Measurements from ENCODE around the gene MACROD1. TPM values are rescaled to one million over a fixed set of nuclear protein-coding genes. Genes with fewer than 3 reads are reported as not detected.

The MACROD1 gene
- total and polyA plus RNA-seq, 2 experiments from 2014 or later = 21.2 to 403 TPM

GRCh38 chr11:64097468-64098317, 68.2 kb downstream of the MACROD1 start:
- Histone ChIP-seq H3K27me3 (replicated peaks; ENCODE audit: insufficient read depth) (no peaks in the 10 kb centered on the region), H3K9ac (no peak overlapping the region), H3K4me2 (ENCODE audit: unreplicated experiment) (no peak overlapping the region), H3K36me3 (ENCODE audit: low read depth) (no peaks in the 10 kb centered on the region), H4K20me1 (ENCODE audit: insufficient read depth) (no peaks in the 10 kb centered on the region), H3K9me3 (ENCODE audit: low read depth) (no peaks in the 10 kb centered on the region), H3K4me1 (ENCODE audit: insufficient read depth) (no peaks in the 10 kb centered on the region), H3K27ac (no peak overlapping the region), H3F3A (ENCODE audit: insufficient read depth) (no peaks in the 10 kb centered on the region), H3K79me2 (ENCODE audit: insufficient read depth) (no peaks in the 10 kb centered on the region), H3K9me2 (ENCODE audit: insufficient read depth) (no peaks in the 10 kb centered on the region), H2AFZ (no peak overlapping the region), H3K4me3 (no peak overlapping the region)
- DNase-seq = no peak
- TF ChIP-seq EZH2 (IDR thresholded peaks at IDR 0.05; ENCODE audit: insufficient read depth, poor library complexity, severe bottlenecking) (no peak), EZH2phosphoT487 (IDR thresholded peaks at IDR 0.05; ENCODE audit: insufficient read depth, low read depth) (no peak)
- in situ Hi-C loops (cut with MboI) = no loop called here
- 87% methylated on average over 19 to 25 of the region's 25 CpGs for WGBS, 2 experiments (ENCODE audit: low coverage in 1 of 2, low lambda C conversion rate in 2 of 2, missing lambda C conversion rate in 2 of 2)

- Histone ChIP-seq H3K4me2 (ENCODE audit: unreplicated experiment) (no peak overlapping the region), H3K4me1 (ENCODE audit: insufficient read depth) (no peaks in the 10 kb centered on the region), H3K27me3 (replicated peaks; ENCODE audit: insufficient read depth) (no peaks in the 10 kb centered on the region), H3K9ac (no peak overlapping the region), H3K27ac (no peak overlapping the region), H3K79me2 (ENCODE audit: insufficient read depth) (no peaks in the 10 kb centered on the region), H3K36me3 (ENCODE audit: low read depth) (no peaks in the 10 kb centered on the region), H3K4me3 (no peak overlapping the region), H3F3A (ENCODE audit: insufficient read depth) (no peaks in the 10 kb centered on the region), H3K9me2 (ENCODE audit: insufficient read depth) (no peaks in the 10 kb centered on the region), H4K20me1 (ENCODE audit: insufficient read depth) (no peaks in the 10 kb centered on the region), H2AFZ (no peak overlapping the region), H3K9me3 (ENCODE audit: low read depth) (no peaks in the 10 kb centered on the region)
- TF ChIP-seq EZH2 (IDR thresholded peaks at IDR 0.05; ENCODE audit: insufficient read depth, poor library complexity, severe bottlenecking) = no peak
- TF ChIP-seq EZH2phosphoT487 (IDR thresholded peaks at IDR 0.05; ENCODE audit: insufficient read depth, low read depth) = no peak
- no peak for DNase-seq
- in situ Hi-C loops (cut with MboI) = no loop called here
- 82% methylated on average over 13 of the region's 13 CpGs for WGBS, 2 experiments (ENCODE audit: low coverage in 1 of 2, low lambda C conversion rate in 2 of 2, missing lambda C conversion rate in 2 of 2)
These were observed 69.1 kb downstream of the MACROD1 start for GRCh38 chr11:64096835-64097234.

- Histone ChIP-seq H3K4me1 (ENCODE audit: insufficient read depth) (peaks cover 4% of the 10 kb centered on the region; the same call in 1 of the 2 replicates), H3K36me3 (ENCODE audit: low read depth) (no peaks in the 10 kb centered on the region), H3K79me2 (ENCODE audit: insufficient read depth) (no peaks in the 10 kb centered on the region), H3K4me3 (no peak overlapping the region), H3K9me2 (ENCODE audit: insufficient read depth) (no peaks in the 10 kb centered on the region), H3K9me3 (ENCODE audit: low read depth) (no peaks in the 10 kb centered on the region), H3K4me2 (ENCODE audit: unreplicated experiment) (no peak overlapping the region), H2AFZ (no peak overlapping the region), H3K27me3 (replicated peaks; ENCODE audit: insufficient read depth) (no peaks in the 10 kb centered on the region), H4K20me1 (ENCODE audit: insufficient read depth) (no peaks in the 10 kb centered on the region), H3K27ac (no peak overlapping the region), H3K9ac (no peak overlapping the region), H3F3A (ENCODE audit: insufficient read depth) (no peaks in the 10 kb centered on the region)
- 81 to 85% methylated on average over 11 to 14 of the region's 14 CpGs for WGBS, 2 experiments (ENCODE audit: low coverage in 1 of 2, low lambda C conversion rate in 2 of 2, missing lambda C conversion rate in 2 of 2)
- no peak for DNase-seq
- in situ Hi-C loops (cut with MboI) = no loop called here
- TF ChIP-seq EZH2phosphoT487 (IDR thresholded peaks at IDR 0.05; ENCODE audit: insufficient read depth, low read depth) (no peak), EZH2 (IDR thresholded peaks at IDR 0.05; ENCODE audit: insufficient read depth, poor library complexity, severe bottlenecking) (no peak)
These were observed 70.0 kb downstream of the MACROD1 start for GRCh38 chr11:64095949-64096348.

- TF ChIP-seq EZH2 (IDR thresholded peaks at IDR 0.05; ENCODE audit: insufficient read depth, poor library complexity, severe bottlenecking) (no peak), EZH2phosphoT487 (IDR thresholded peaks at IDR 0.05; ENCODE audit: insufficient read depth, low read depth) (no peak)
- no peaks in the 10 kb centered on the region for H3K9me2 ChIP-seq (ENCODE audit: insufficient read depth)
These were observed 70.6 kb downstream of the MACROD1 start for GRCh38 chr11:64095273-64095817.

More at GRCh38 chr11:64095273-64095817, 70.6 kb downstream of the MACROD1 start:
- no peaks in the 10 kb centered on the region for H4K20me1 ChIP-seq (ENCODE audit: insufficient read depth)
- no peaks in the 10 kb centered on the region for H3K9me3 ChIP-seq (ENCODE audit: low read depth)
- no peak overlapping the region for H2AFZ ChIP-seq
- no peak for DNase-seq
- no peaks in the 10 kb centered on the region for H3K36me3 ChIP-seq (ENCODE audit: low read depth)
- no peaks in the 10 kb centered on the region for H3K27me3 ChIP-seq (replicated peaks; ENCODE audit: insufficient read depth)
- H3K4me2 ChIP-seq (ENCODE audit: unreplicated experiment) = no peak overlapping the region
- no peaks in the 10 kb centered on the region for H3K79me2 ChIP-seq (ENCODE audit: insufficient read depth)
- peaks cover 6% of the 10 kb centered on the region; the same call in 1 of the 2 replicates for H3K4me1 ChIP-seq (ENCODE audit: insufficient read depth)
- no peaks in the 10 kb centered on the region for H3F3A ChIP-seq (ENCODE audit: insufficient read depth)
- 92 to 94% methylated on average over 10 of the region's 10 CpGs for WGBS, 2 experiments (ENCODE audit: low coverage in 1 of 2, low lambda C conversion rate in 2 of 2, missing lambda C conversion rate in 2 of 2)
- in situ Hi-C loops (cut with MboI) = no loop called here
- no peak overlapping the region for H3K4me3 ChIP-seq
- no peak overlapping the region for H3K9ac ChIP-seq
- H3K27ac ChIP-seq = no peak overlapping the region

Data from GM23248 (cell line).